Gastrocnemius medialis (tissue), 4 donors: Measurements from ENCODE around the gene IMPG2. TPM values are rescaled to one million over a fixed set of nuclear protein-coding genes. Genes with fewer than 3 reads are reported as not detected.
"Not testable (repeated sequence)": the region's sequence is repeated elsewhere in the genome, so short reads cannot be mapped to it uniquely, and the experiment has no call there.

Experiments
- ATAC-seq, 2 donors: fragments of 150-250 bp; one replicate each; pipeline ENCODE4 v1.9.1; 2016
- DNase-seq, 2 donors: peaks; one replicate each; pipeline ENCODE4 v3.0.0-alpha.2; 2019
- H3K27ac ChIP-seq, 4 donors: fragments of 200-600 bp; sonication (generic); 1 replicate in 1 of 4; 2 replicates in 3 of 4; pipeline ENCODE4 v1.5.1; 2016 to 2018; ENCODE audit warnings: mild to moderate bottlenecking in 2 of 4, moderate library complexity in 1 of 4
- H3K27me3 ChIP-seq, 3 donors: fragments of 200-600 bp; sonication (generic) in 2 of 3; 1 replicate in 1 of 3; 2 replicates in 2 of 3; pipeline versions ENCODE4 v1.5.1 to v1.6.0; 2016 to 2019; ENCODE audit warnings: mild to moderate bottlenecking in 1 of 3, moderate library complexity in 1 of 3
- H3K36me3 ChIP-seq, 2 donors: fragments of 200-600 bp; sonication (generic) in 1 of 2; one replicate each; pipeline ENCODE4 v1.5.1; 2017 to 2018
- H3K4me1 ChIP-seq, 2 donors: fragments of 200-600 bp; sonication (generic) in 1 of 2; one replicate each; pipeline ENCODE4 v1.5.1; 2016 to 2017; ENCODE audit warnings: mild to moderate bottlenecking in 2 of 2
- H3K4me3 ChIP-seq, 4 donors: fragments of 200-600 bp; sonication (generic) in 3 of 4; 1 replicate in 1 of 4; 2 replicates in 3 of 4; pipeline ENCODE4 v1.5.1; 2016 to 2019; ENCODE audit warnings: mild to moderate bottlenecking in 2 of 4
- H3K9me3 ChIP-seq, 3 donors: fragments of 200-600 bp; sonication (generic) in 2 of 3; 1 replicate in 1 of 3; 2 replicates in 2 of 3; pipeline ENCODE4 v1.5.1; 2016 to 2019
- POLR2A ChIP-seq, 2 donors: fragments of 450-650 bp; IDR thresholded peaks; one replicate each; pipeline ENCODE4 v1.6.1; 2017; ENCODE audit warnings: antibody characterized with exemption in 2 of 2, mild to moderate bottlenecking in 2 of 2, moderate library complexity in 2 of 2
- in situ Hi-C, 4 donors: fragments of 200-750 bp; cut with MboI; loops; one replicate each; pipeline versions ENCODE4 v1.15.0 to v1.8.0; 2017; ENCODE audit warnings: low sequenced_read_pairs in 4 of 4
- intact Hi-C: fragments of 100-400 bp; cut with DNase I; formaldehyde crosslinking; loops from one replicate; pipeline ENCODE4 v1.15.1; 2023; ENCODE audit warnings: low total_unique reads
- total RNA-seq, 4 donors: library from RNA; depleted of rRNA; stranded (reverse); fragments of >200 nt; gene quantifications; one replicate each; pipeline versions ENCODE4 v1.1.0 to v1.2.3, GENCODE V29; 2016
- TF ChIP-seq, protein P1 (sequence below), 5 experiments: fragments of 450-650 bp in 3 of 5; fragments of 200-600 bp in 2 of 5; sonication (generic) in 2 of 5; IDR thresholded peaks in 4 of 5; conservative IDR thresholded peaks in 1 of 5; 1 replicate in 4 of 5; 2 replicates in 1 of 5; pipeline ENCODE4 v1.5.1; 2016 to 2019; ENCODE audit warnings: antibody characterized with exemption in 5 of 5, mild to moderate bottlenecking in 3 of 5, moderate library complexity in 3 of 5

The IMPG2 gene
- total RNA-seq, 4 donors from 2014 or later: 0.13 to 0.42 (median 0.36) TPM; not detected in 1

DNA sequence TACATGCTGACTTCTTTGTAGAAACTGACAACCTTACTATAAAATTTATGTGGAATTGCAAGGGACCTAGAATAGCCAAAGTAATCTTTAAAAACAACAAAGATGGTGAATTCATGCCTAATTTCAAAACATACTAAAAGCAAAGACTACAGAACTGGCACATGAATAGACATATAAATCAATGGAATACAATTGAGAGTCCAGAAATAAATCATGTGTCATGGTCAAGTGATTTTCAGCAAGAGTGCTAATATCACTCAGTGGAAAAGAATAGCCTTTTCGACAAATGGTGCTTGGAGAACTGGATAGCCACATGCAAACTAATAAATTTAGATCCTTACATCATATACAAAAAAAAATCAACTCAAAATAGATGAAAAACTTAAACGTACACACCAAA is 8.7 kb downstream of the IMPG2 start:
- Histone ChIP-seq H3K4me1 (peaks cover 7 to 16% of the 10 kb centered on the region in 2 donors), H3K9me3 (peaks cover 0 to 4% (median 0%) of the 10 kb centered on the region in 3 donors), H3K27me3 (no peaks in the 10 kb centered on the region), H3K4me3 (no peak overlapping the region), H3K27ac (peak overlapping the region in 2 of 4 donors; percentile 21 to 40), H3K36me3 (no peaks in the 10 kb centered on the region)
- in situ Hi-C loops: no loop called here
- DNase-seq (no peak), ATAC-seq (no peak)
- TF ChIP-seq, protein P1, sequence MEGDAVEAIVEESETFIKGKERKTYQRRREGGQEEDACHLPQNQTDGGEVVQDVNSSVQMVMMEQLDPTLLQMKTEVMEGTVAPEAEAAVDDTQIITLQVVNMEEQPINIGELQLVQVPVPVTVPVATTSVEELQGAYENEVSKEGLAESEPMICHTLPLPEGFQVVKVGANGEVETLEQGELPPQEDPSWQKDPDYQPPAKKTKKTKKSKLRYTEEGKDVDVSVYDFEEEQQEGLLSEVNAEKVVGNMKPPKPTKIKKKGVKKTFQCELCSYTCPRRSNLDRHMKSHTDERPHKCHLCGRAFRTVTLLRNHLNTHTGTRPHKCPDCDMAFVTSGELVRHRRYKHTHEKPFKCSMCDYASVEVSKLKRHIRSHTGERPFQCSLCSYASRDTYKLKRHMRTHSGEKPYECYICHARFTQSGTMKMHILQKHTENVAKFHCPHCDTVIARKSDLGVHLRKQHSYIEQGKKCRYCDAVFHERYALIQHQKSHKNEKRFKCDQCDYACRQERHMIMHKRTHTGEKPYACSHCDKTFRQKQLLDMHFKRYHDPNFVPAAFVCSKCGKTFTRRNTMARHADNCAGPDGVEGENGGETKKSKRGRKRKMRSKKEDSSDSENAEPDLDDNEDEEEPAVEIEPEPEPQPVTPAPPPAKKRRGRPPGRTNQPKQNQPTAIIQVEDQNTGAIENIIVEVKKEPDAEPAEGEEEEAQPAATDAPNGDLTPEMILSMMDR (IDR thresholded peaks at IDR 0.05 in 4 of 5, conservative IDR thresholded peaks at IDR 0.05 in 1 of 5): no peak
- no peak for TF ChIP-seq POLR2A (IDR thresholded peaks at IDR 0.05)
- intact Hi-C loops: loop anchor here (5.0 kb wide), 1 partner anchor 1499 kb away; no protein-coding TSS in a partner anchor

DNA sequence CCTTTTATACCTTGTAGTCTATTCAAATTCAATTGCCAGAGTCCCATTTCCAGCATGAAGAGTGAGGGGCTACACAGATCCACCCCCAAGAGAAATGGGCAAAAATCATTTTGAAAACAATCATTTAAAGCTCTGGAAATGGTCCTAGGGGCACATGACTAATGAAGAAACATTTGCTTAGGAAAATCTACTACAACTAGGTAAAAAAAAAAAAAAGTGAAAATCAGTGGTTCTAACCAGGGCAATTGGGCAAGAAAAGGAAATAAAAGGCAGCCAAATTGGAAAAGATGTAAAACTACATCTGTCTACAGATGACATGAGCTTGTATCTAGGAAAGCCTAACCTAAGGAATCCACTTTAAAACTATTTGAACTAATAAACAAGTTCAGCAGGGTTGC is 9.4 kb downstream of the IMPG2 start:
- Histone ChIP-seq H3K9me3 (peaks cover 0 to 4% (median 0%) of the 10 kb centered on the region in 3 donors), H3K36me3 (no peaks in the 10 kb centered on the region), H3K4me1 (peaks cover 7 to 16% of the 10 kb centered on the region in 2 donors), H3K27ac (peak overlapping the region in 2 of 4 donors; percentile 3 to 21), H3K4me3 (no peak overlapping the region), H3K27me3 (no peaks in the 10 kb centered on the region)
- intact Hi-C loops (loop anchor here (5.0 kb wide), 1 partner anchor 1499 kb away; no protein-coding TSS in a partner anchor), in situ Hi-C loops (no loop called here)
- DNase-seq (no peak), ATAC-seq (no peak)
- no peak for TF ChIP-seq POLR2A (IDR thresholded peaks at IDR 0.05)
- TF ChIP-seq, protein P1 (IDR thresholded peaks at IDR 0.05 in 4 of 5, conservative IDR thresholded peaks at IDR 0.05 in 1 of 5): no peak

DNA sequence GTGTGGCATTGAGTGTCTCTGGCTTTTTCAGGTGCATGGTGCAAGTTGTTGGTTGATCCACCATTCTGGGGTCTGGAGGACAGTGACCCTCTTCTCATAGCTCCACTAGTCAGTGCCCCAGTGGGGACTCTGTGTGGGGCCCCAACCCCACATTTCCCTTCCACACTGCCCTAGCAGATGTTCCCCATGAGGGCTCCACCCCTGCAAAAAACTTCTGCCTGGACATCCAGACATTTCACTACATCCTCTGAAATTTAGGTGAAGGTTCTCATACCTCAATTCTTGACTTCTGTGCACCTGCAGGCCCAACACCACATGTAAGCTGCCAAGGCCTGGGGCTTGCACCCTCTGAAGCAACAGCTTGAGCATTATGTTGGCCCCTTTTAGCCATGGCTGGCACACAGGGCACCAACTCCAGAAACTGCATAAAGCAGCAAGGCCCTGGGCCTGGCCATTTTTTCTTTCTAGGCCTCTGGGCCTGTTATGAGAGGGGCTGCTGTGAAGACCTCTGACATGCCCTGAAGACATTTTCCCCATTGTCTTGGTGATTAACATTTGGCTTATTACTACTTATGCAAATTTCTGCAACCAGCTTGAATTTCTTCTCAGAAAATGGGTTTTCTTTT is 12.1 kb downstream of the IMPG2 start:
- DNase-seq, H3K9me3 ChIP-seq, H3K4me3 ChIP-seq, in situ Hi-C loops, H3K27me3 ChIP-seq, ATAC-seq, intact Hi-C loops, H3K36me3 ChIP-seq, H3K27ac ChIP-seq: not testable (repeated sequence)
- peaks cover 7 to 16% of the 10 kb centered on the region in 2 donors for H3K4me1 ChIP-seq

DNA sequence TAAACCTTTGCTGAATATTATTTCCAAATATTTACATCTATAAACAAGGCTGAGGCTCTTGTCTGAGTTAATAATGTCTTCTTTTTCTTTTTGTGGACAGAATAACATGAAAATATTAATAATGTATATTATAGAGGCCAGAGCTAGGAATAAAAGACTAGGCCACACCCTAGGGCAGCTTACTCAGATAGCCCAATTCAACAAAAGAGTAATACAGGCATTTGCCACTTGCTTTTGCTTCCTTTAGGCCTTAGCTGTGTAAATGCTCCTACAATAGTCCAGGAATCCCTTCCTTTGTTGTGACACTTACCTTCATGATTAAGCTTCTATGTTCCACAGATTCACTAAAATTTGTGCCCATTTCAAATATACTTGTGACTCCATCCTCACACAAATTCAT is 16.5 kb downstream of the IMPG2 start:
- Histone ChIP-seq H3K4me3 (no peak overlapping the region), H3K27ac (no peak overlapping the region), H3K9me3 (peaks cover 0 to 4% (median 0%) of the 10 kb centered on the region in 3 donors), H3K4me1 (no peaks in the 10 kb centered on the region), H3K36me3 (no peaks in the 10 kb centered on the region), H3K27me3 (no peaks in the 10 kb centered on the region)
- DNase-seq: no peak
- ATAC-seq: no peak
- intact Hi-C loops (no loop called here), in situ Hi-C loops (no loop called here)
- TF ChIP-seq POLR2A (IDR thresholded peaks at IDR 0.05): no peak
- TF ChIP-seq, protein P1 (IDR thresholded peaks at IDR 0.05 in 4 of 5, conservative IDR thresholded peaks at IDR 0.05 in 1 of 5): no peak

DNA sequence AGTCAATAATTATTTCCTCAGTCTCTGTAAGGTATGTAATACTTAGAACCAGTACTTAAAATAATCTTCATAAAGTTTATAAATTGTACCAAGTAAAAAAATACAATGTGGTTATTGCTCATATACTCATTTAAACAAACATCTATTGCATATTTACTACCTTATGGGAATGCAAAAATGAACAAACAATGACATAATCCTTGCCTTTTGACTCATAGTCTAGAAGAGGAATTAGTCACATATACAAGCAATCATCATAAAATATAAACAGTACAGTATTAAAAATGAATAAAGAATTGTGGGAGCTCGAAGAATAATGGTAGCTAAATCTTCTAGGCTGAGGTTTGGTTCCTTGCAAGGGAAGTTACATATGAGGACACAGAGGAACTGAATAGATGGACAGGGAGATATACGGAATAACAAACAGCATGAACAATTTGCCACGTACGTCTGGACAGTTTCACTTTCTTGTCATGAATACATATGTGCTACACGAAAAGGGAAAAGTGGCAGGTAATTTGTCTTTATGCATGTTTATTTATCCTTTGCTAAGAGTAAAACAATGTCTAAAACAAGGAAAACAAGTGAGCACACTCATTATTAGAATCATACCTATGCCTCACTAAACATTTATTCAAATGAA is 17.2 kb downstream of the IMPG2 start:
- H3K4me3 ChIP-seq: no peak overlapping the region
- no peak overlapping the region for H3K27ac ChIP-seq
- H3K27me3 ChIP-seq: no peaks in the 10 kb centered on the region
- H3K9me3 ChIP-seq: peaks cover 0 to under 1% (median 0%) of the 10 kb centered on the region in 3 donors
- DNase-seq (no peak), ATAC-seq (no peak)
- intact Hi-C loops: no loop called here
- TF ChIP-seq, protein P1 (IDR thresholded peaks at IDR 0.05 in 4 of 5, conservative IDR thresholded peaks at IDR 0.05 in 1 of 5): no peak
- no peak for TF ChIP-seq POLR2A (IDR thresholded peaks at IDR 0.05)
- in situ Hi-C loops: no loop called here
- H3K36me3 ChIP-seq: no peaks in the 10 kb centered on the region
- H3K4me1 ChIP-seq: no peaks in the 10 kb centered on the region
